NCI-H526 treated with DMSO at 0.1 percent for 48 hours (cell line): ENCODE measurements around the gene MAP2K5.

Source experiments
- DNase-seq: peaks from one replicate; lab custom pipeline; 2025; lab: John Stamatoyannopoulos, UW

The MAP2K5 gene

DNA sequence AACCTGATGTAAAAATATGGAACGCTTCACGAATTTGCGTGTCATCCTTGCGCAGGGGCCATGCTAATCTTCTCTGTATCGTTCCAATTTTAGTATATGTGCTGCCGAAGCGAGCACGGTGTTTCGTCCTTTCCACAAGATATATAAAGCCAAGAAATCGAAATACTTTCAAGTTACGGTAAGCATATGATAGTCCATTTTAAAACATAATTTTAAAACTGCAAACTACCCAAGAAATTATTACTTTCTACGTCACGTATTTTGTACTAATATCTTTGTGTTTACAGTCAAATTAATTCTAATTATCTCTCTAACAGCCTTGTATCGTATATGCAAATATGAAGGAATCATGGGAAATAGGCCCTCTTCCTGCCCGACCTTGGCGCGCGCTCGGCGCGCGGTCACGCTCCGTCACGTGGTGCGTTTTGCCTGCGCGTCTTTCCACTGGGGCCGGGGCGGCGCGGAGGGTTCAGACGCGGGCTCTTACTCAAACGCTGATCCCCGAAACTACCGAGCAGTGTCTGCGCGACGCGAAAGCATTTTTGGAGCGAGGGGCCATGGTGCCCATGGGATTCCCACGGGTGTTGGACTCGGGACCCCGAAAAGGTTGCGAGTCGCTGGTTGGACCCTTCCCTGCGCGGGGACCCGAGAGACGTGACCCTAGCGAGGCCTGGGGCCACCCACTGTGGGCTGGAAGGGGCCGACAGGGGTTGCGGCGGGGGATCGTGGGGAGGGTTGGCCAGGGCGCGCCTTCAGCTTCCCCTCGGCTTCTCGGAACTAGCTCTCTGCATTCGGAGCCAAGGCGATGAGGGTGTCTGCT, 297.6 kb downstream of the MAP2K5 start, which contains the start of gene RNU6-1:
Gene RNU6-1, minus strand, starts transcription at position 117 of the 820 bp plus-strand sequence.
- peak; percentile 97 for DNase-seq

DNA sequence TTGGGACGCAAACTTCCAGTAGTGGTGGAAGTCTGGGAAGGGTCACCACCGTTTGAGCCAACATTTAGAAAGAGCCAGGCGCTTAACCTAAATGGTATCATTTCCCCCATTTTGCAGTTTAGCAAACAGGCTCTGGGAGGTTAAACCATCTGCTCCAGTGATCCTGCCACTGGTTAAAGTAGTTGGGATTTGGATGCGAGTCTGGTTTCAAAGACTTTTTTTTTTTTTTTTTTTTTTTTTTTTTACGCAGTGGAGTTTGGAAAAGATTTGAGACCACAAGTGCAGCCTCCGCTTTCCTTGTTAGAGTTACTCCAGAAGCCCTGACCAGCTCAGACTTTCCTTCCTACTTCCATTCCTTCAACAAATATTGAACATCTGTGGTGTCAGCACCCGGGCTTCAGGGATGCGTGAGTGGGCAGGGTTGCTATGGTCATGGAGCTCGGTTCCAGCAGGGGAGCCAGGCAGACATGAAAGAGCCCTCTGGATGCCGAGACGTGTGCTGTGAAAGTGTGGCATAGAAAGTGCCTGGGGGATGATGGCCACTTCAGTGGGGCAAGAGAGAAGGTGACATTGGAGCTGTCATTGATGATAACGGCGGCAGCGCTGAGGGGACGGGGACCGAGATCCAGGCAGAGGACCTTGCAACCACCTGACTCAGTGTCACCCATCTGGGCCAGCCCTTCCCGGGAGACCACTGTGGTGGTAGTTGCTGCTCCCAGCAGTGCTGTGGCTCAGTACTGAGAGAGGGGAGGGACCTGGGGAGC, 298.4 kb downstream of the MAP2K5 start:
- no peak for DNase-seq

DNA sequence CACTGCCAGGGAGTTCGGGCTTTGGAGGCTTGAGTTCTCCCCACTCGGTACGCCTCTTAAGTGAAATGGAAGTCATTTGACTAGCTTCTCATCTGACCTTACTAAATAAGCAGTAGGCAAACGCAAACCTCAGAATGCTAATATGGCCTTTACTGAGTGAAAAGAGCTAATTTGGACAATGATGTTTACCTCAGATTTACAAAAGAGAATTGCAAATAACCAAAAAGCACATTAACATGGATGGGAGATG, 298.9 kb downstream of the MAP2K5 start:
- no peak for DNase-seq

DNA sequence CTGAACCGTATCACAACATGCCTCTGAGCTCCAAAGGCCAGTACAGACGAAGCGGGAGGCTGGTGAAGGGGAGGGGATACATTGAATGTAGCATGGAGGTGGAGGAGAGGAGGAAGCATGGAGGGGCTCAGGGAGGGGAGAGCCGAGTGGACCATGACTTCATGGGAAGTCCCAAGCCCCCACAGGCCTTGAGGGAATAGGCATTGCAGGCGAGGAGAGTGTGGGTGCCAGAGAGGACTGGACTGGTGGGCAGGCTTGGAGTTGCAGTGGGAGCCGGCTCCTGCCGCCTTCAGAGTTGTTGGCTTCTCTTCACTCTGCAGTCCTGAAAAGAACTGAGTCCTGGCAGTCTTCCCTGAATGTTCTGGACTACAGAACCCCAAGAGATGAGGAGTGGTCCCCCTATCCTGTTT, 300.6 kb downstream of the MAP2K5 start:
- DNase-seq, result no peak

DNA sequence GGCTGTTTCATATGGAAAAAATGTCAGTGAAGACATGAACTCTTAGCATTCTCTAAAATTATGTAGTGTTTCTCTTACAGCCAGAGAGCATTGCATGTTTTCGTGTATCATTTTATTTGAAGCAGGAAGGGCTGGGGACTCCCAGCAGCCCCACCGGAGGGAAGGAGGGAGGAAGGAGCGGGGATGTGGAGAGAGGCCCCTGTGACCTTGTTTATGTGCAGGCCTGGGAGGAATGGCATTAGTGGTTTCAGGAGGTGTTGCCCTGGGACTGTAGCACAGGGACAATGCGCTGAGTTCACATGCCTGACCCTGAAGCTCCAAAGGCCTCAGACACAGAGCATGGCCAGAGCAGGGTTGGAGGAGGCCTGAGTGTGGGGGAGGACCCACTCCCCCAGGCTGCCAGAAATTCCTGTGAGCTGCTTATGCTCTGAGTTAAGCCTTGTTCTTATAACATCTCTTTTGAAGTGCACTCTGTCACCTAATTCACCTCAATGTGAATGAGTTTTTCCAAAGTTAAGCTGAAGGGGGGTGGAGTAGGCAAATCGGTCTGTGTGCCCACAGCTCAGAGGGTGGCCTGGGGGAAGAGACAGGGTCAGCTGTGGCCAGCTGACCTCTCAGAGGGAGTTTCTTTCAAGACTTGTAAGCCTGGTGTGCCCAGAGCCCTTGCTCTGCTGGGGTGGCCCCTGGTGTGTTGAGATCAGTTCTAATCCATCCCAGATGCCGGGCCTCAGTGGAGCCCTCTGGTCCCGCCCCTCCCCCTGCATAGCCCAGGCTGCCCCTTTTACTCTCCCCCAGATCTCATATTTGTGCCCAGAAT, 301.3 kb downstream of the MAP2K5 start:
- DNase-seq, result no peak

DNA sequence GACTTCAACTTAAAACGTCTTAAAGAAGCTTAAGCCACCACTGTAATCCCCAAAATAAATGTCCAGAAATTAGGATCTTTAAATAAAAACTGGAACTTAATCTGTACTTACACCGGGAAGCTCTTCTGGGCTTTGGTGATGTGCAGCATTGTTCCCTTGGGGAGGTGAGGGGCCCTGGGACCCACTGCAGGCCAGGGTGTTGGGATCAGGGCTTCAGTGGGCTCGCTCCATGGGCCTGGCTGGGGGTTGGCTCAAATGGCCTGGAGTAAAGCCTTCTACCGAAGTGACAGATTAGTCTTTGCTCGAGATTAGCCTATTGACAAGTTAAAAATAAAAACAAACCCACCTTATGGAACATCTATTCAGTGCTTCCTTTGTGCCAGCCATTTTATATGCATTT, 303.5 kb downstream of the MAP2K5 start:
- no peak for DNase-seq

DNA sequence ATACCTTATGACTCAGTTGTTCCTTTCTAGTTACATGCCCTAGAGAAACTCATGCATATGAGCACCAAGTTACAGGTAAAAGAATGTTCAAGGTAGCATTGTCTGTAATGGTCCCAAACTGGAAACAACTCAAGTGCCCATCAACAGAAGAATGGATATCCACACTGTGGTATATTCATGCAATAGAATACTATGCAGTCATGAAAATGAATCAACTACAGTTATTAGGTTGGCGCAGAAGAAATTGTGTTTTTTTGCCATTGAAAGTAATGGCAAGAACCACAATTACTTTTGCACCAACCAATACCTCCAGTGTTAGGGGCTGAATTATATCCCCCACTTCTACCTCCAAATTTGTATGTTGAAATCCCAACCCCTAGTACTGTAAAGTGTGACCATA, 307.0 kb downstream of the MAP2K5 start:
- no peak for DNase-seq

DNA sequence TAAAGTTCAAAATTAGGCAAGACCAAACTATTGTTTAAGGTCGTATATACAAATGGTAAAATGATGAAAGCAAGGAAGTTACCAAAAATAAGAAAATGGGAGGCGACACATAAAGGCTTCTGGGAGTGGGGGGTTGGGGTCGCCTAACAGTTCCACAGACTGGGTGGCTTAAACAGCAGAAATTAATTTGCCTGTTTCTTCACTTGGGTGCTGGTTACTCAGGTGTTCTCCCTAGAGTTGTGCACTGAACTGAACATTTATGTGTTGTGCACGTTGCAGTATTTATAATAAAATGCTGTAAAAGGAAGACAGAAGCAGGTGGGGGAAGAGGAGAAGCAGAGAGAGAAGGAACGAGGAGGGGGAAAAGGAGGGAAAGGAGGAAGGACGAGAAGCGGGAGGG, 307.8 kb downstream of the MAP2K5 start:
- no peak for DNase-seq

DNA sequence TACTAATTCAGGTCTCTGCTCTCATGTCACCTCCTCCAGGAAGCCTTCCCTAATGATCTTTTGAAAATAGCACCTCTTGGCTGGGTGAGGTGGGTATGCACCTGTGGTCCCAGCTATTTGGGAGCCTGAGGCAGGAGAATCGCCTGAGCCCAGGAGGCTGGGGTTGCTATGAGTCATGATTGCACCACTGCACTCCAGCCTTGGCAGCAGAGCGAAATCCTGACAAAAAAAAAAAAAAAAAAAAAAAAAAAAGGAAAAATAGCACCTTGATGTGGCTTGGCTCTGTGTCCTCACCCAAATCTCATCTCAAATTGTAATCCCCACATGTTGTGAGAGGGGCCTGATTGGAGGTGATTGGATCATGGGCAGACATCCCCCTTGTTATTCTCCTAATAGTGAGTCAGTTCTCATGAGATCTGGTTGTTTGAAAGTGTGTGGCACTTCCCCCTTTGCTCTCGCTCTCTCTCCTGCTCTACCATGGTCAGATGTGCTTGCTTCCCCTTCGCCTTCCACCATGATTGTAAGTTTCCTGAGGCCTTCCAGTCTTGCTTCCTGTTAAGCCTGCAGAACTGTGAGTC, 308.6 kb downstream of the MAP2K5 start:
- DNase-seq, result no peak

DNA sequence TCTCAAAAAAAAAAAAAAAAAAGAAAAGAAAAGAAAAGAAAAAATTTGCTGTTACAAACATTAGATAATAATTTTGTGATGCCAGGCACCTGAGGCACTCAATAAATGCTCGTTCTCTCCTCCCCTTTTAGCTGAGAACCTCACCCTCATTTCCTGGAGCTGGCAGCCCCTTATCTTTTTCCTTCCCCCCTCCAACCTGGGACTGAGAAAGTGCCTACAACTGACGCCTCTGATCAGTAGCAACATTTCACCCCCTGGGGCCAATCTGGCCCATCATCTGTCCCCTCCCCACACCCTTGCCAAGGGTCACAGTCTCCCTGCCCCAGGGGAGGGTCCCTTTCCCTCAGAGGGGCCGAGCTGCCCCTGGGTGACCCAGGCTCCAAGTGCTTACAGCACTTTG, 309.9 kb downstream of the MAP2K5 start:
- DNase-seq, result no peak

DNA sequence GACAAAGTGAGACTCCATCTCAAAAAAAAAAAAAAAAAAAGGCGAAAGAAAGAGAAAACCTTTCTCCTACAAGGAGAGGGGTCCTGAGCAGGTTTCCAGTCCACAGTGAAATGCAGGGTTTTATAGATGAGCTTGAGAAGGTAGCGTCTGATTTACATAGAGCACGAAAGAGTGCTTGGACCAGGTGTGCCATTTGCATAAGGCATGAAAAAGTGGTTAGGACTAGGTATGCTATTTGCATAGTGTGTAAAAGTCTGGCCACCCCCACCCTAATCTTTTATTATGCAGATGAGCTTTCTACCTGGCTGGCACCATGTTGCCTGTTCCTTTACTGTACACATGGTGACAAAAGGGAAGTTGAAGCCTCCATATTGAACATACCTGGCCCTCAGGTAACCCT, 311.0 kb downstream of the MAP2K5 start:
- DNase-seq, result peak; percentile 99

DNA sequence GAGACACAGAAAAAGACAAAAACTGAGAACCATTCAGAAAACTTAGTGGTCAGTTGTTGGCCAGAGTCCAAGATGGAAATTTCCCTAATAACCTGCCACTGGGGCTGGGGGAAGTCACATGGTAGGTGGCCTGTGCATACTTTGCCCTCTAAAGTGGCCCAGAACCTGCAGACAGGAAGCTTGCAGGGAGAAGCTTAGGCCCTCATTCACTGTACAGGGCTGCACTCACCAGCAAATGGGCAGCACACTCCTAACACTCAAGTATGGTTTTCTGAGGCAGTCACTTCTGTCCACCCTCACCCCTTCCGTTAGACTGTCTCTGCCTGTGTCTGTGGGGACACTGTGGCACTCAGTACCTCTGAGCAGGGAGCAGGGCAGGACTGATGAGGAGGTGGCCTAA, 311.9 kb downstream of the MAP2K5 start:
- DNase-seq, result no peak

DNA sequence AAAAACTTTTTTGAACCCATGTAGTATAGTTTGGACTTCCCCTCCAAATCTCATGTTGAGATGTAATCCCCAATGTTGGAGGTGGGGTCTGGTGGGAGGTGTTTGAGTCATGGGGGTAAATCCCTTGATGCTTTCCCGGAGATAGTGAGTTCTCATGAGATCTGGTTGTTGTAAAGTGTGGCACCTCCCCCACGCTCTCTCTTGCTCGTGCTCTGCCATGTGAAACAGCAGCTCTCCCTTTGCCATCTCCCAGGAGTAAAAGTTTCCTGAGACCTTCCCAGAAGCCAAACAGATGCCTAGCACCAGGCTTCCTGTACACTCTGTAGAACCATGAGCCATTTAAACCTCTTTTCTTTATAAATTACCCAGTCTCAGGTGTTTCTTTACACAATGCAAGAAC, 313.3 kb downstream of the MAP2K5 start:
- no peak for DNase-seq
